GOT3 (cell line): ENCODE measurements around the gene SIRT1.
"Not testable (repeated sequence)": the region's sequence is repeated elsewhere in the genome, so short reads cannot be mapped to it uniquely, and the experiment has no call there.

Source experiments
- DNase-seq: peaks from one replicate; lab custom pipeline; 2025; ENCODE audit warnings: mixed read lengths; lab: John Stamatoyannopoulos, UW

SIRT1 gene

DNA sequence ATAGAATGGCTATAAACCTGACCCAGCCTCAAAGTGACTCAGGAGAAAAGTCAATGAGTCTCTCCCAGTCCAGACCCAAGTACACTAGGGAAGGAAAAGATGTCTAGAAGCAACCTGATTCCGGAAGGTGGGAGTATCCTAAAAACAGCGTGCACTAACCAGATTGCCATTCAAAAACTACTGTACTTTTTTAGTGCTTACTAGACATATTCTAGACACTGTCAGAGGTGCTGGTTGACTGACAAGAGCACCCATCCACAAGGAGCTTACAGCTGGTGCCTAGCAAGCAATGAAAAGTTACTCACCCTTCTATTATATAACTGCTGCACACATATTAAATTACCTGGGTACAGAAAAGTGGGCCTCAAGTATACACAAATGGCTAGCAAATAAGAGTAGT lies 81.0 kb downstream of the SIRT1 start:
- no peak for DNase-seq

- not testable (repeated sequence) for DNase-seq
Observed at GRCh38 chr10:67966035-67966434, 81.6 kb downstream of the SIRT1 start.
